Vagina (tissue), 2 donors: Measurements from ENCODE around the gene TMEM178B. TPM values are rescaled to one million over a fixed set of nuclear protein-coding genes. Genes with fewer than 3 reads are reported as not detected.

ENCODE experiments used
- DNase-seq, 2 donors: peaks; one replicate each; pipeline ENCODE4 v3.0.0-alpha.2; 2017; ENCODE audit errors: extremely low spot score in 2 of 2
- H3K27ac ChIP-seq: fragments of 200-600 bp; sonication (generic); one replicate; pipeline ENCODE4 v1.5.1; 2019
- H3K27me3 ChIP-seq: fragments of 200-600 bp; sonication (generic); one replicate; pipeline ENCODE4 v1.5.1; 2019
- H3K36me3 ChIP-seq, 2 donors: fragments of 200-600 bp; sonication (generic); one replicate each; pipeline ENCODE4 v1.5.1; 2017 to 2019
- H3K4me1 ChIP-seq: fragments of 200-600 bp; sonication (generic); one replicate; pipeline ENCODE4 v1.5.1; 2019
- H3K4me3 ChIP-seq, 2 donors: fragments of 200-600 bp; sonication (generic); 1 replicate in 1 of 2; 2 replicates in 1 of 2; pipeline ENCODE4 v1.5.1; 2016 to 2019
- H3K9me3 ChIP-seq: fragments of 200-600 bp; sonication (generic); one replicate; pipeline ENCODE4 v1.5.1; 2019
- CTCF ChIP-seq, 3 experiments: fragments of 450-650 bp in 2 of 3; fragments of 200-600 bp in 1 of 3; sonication (generic) in 1 of 3; IDR thresholded peaks; one replicate each; pipeline ENCODE4 v1.5.1; 2017 to 2019; ENCODE audit warnings: antibody characterized with exemption in 3 of 3, mild to moderate bottlenecking in 2 of 3, moderate library complexity in 2 of 3
- POLR2A ChIP-seq, 2 donors: fragments of 450-650 bp; IDR thresholded peaks; one replicate each; pipeline ENCODE4 v1.6.1; 2017; ENCODE audit warnings: antibody characterized with exemption in 2 of 2, mild to moderate bottlenecking in 2 of 2, moderate library complexity in 2 of 2
- POLR2AphosphoS5 ChIP-seq, 2 donors: sonication (generic); formaldehyde crosslinking; IDR thresholded peaks; one replicate each; pipeline ENCODE4 v1.9.0; 2017; ENCODE audit warnings: antibody characterized with exemption in 2 of 2, mild to moderate bottlenecking in 2 of 2, low read depth in 1 of 2; ENCODE audit not compliant: insufficient read depth in 1 of 2
- intact Hi-C: fragments of 100-400 bp; cut with DNase I; formaldehyde crosslinking; loops from one replicate; pipeline ENCODE4 v1.15.1; 2023
- total RNA-seq: library from RNA; depleted of rRNA; stranded (reverse); fragments of >200 nt; gene quantifications from one replicate; pipeline ENCODE4 v1.2.3, GENCODE V29; 2016

The TMEM178B gene
- total RNA-seq, 1 donor from 2014 or later, result 1.2 TPM

GRCh38 chr7:141466151-141466904, 392.5 kb downstream of the TMEM178B start:
- no peaks in the 10 kb centered on the region for H3K27me3 ChIP-seq
- TF ChIP-seq POLR2AphosphoS5 (IDR thresholded peaks at IDR 0.05; ENCODE audit: insufficient read depth in 1 of 2, low read depth in 1 of 2) (no peak), POLR2A (IDR thresholded peaks at IDR 0.05) (no peak), CTCF (IDR thresholded peaks at IDR 0.05) (no peak)
- intact Hi-C loops, result no loop called here

GRCh38 chr7:141468341-141468740, 394.5 kb downstream of the TMEM178B start:
- Histone ChIP-seq H3K27me3 (no peaks in the 10 kb centered on the region), H3K36me3 (no peaks in the 10 kb centered on the region), H3K9me3 (no peaks in the 10 kb centered on the region), H3K4me3 (no peak overlapping the region), H3K27ac (no peak overlapping the region), H3K4me1 (no peaks in the 10 kb centered on the region)
- no peak for DNase-seq
- TF ChIP-seq CTCF (IDR thresholded peaks at IDR 0.05), result no peak
- no peak for TF ChIP-seq POLR2A (IDR thresholded peaks at IDR 0.05)
- no peak for TF ChIP-seq POLR2AphosphoS5 (IDR thresholded peaks at IDR 0.05; ENCODE audit: insufficient read depth in 1 of 2, low read depth in 1 of 2)
- intact Hi-C loops, result no loop called here

More at GRCh38 chr7:141466151-141466904, 392.5 kb downstream of the TMEM178B start:
- DNase-seq, result no peak
- H3K4me1 ChIP-seq, result peaks cover 12% of the 10 kb centered on the region
- no peak overlapping the region for H3K27ac ChIP-seq
- H3K36me3 ChIP-seq, result no peaks in the 10 kb centered on the region
- H3K4me3 ChIP-seq, result no peak overlapping the region
- no peaks in the 10 kb centered on the region for H3K9me3 ChIP-seq

- no peaks in the 10 kb centered on the region for H3K27me3 ChIP-seq
- H3K36me3 ChIP-seq, result no peaks in the 10 kb centered on the region
- no peaks in the 10 kb centered on the region for H3K4me1 ChIP-seq
- TF ChIP-seq POLR2A (IDR thresholded peaks at IDR 0.05) (no peak), CTCF (IDR thresholded peaks at IDR 0.05) (no peak), POLR2AphosphoS5 (IDR thresholded peaks at IDR 0.05; ENCODE audit: insufficient read depth in 1 of 2, low read depth in 1 of 2) (no peak)
- no peaks in the 10 kb centered on the region for H3K9me3 ChIP-seq
- H3K27ac ChIP-seq, result no peak overlapping the region
- no peak for DNase-seq
- H3K4me3 ChIP-seq, result no peak overlapping the region
- intact Hi-C loops, result no loop called here
These were observed 401.8 kb downstream of the TMEM178B start for GRCh38 chr7:141475679-141476078.

- no peaks in the 10 kb centered on the region for H3K27me3 ChIP-seq
- intact Hi-C loops, result no loop called here
- H3K9me3 ChIP-seq, result no peaks in the 10 kb centered on the region
- no peak overlapping the region for H3K4me3 ChIP-seq
- no peak overlapping the region for H3K27ac ChIP-seq
- no peaks in the 10 kb centered on the region for H3K36me3 ChIP-seq
- no peaks in the 10 kb centered on the region for H3K4me1 ChIP-seq
- TF ChIP-seq CTCF (IDR thresholded peaks at IDR 0.05) (no peak), POLR2AphosphoS5 (IDR thresholded peaks at IDR 0.05; ENCODE audit: insufficient read depth in 1 of 2, low read depth in 1 of 2) (no peak), POLR2A (IDR thresholded peaks at IDR 0.05) (no peak)
- DNase-seq, result no peak
These were observed 404.0 kb downstream of the TMEM178B start for GRCh38 chr7:141477865-141478264.

DNA sequence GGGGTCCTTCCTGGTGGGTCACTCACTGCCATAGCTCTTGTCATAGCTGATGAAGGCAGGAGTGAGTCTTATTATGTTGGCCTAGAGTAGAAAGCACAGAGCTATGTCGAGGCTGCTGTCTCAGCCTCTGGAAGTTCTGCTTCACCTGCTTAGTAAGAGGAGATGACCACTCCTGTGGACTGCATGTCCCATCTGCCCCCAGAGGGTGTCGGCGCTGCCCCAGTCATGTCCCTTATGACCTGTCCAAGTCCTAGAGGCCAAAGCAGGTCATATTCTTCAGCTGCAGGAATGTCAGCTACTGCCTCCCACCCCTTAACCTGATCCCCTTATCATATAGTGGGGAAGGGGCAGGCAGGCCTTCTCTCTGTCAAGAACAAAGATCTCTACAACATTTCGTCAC, 405.0 kb downstream of the TMEM178B start:
- TF ChIP-seq POLR2A (IDR thresholded peaks at IDR 0.05) (no peak), POLR2AphosphoS5 (IDR thresholded peaks at IDR 0.05; ENCODE audit: insufficient read depth in 1 of 2, low read depth in 1 of 2) (no peak), CTCF (IDR thresholded peaks at IDR 0.05) (no peak)
- intact Hi-C loops, result no loop called here
- DNase-seq, result no peak
- no peaks in the 10 kb centered on the region for H3K36me3 ChIP-seq
- H3K27me3 ChIP-seq, result no peaks in the 10 kb centered on the region
- no peak overlapping the region for H3K4me3 ChIP-seq
- no peaks in the 10 kb centered on the region for H3K4me1 ChIP-seq
- no peak overlapping the region for H3K27ac ChIP-seq
- no peaks in the 10 kb centered on the region for H3K9me3 ChIP-seq
